ENCODE results near the gene ARPC1B.

The ARPC1B gene

GRCh38 chr7:99380823-99381663 lies 6.5 kb downstream of the ARPC1B start:
- peaks cover 10% of the 10 kb centered on the region for H3K4me1 ChIP-seq
- H3K27me3 ChIP-seq, result no peaks in the 10 kb centered on the region
- H3K36me3 ChIP-seq, result no peaks in the 10 kb centered on the region
- DNase-seq, result no peak
- no peak overlapping the region for H3K4me3 ChIP-seq (ENCODE audit: low read depth, low read length)
- no peak for TF ChIP-seq CTCF (IDR thresholded peaks at IDR 0.05; ENCODE audit: low read depth, low read length)
- no peaks in the 10 kb centered on the region for H3K9me3 ChIP-seq

GRCh38 chr7:99381664-99382075 lies 7.1 kb downstream of the ARPC1B start:
- DNase-seq, result no peak
- no peak for TF ChIP-seq CTCF (IDR thresholded peaks at IDR 0.05; ENCODE audit: low read depth, low read length)
- peaks cover 10% of the 10 kb centered on the region for H3K4me1 ChIP-seq
- H3K36me3 ChIP-seq, result no peaks in the 10 kb centered on the region; the same call in 1 of the 2 replicates
- H3K9me3 ChIP-seq, result no peaks in the 10 kb centered on the region
- no peaks in the 10 kb centered on the region for H3K27me3 ChIP-seq
- no peak overlapping the region for H3K4me3 ChIP-seq (ENCODE audit: low read depth, low read length)

GRCh38 chr7:99383203-99383602 lies 8.7 kb downstream of the ARPC1B start:
- no peaks in the 10 kb centered on the region for H3K27me3 ChIP-seq
- H3K4me1 ChIP-seq, result peaks cover 10% of the 10 kb centered on the region
- no peaks in the 10 kb centered on the region for H3K9me3 ChIP-seq
- no peak overlapping the region for H3K4me3 ChIP-seq (ENCODE audit: low read depth, low read length)
- no peaks in the 10 kb centered on the region; the same call in 1 of the 2 replicates for H3K36me3 ChIP-seq
- no peak for TF ChIP-seq CTCF (IDR thresholded peaks at IDR 0.05; ENCODE audit: low read depth, low read length)
- DNase-seq, result no peak

GRCh38 chr7:99383791-99384370 lies 9.4 kb downstream of the ARPC1B start:
- no peak overlapping the region for H3K4me3 ChIP-seq (ENCODE audit: low read depth, low read length)
- H3K27me3 ChIP-seq, result no peaks in the 10 kb centered on the region
- no peak for DNase-seq
- no peaks in the 10 kb centered on the region for H3K9me3 ChIP-seq
- TF ChIP-seq CTCF (IDR thresholded peaks at IDR 0.05; ENCODE audit: low read depth, low read length), result no peak
- H3K36me3 ChIP-seq, result no peaks in the 10 kb centered on the region; the same call in 1 of the 2 replicates
- peaks cover 10% of the 10 kb centered on the region for H3K4me1 ChIP-seq

- Histone ChIP-seq H3K4me3 (ENCODE audit: low read depth, low read length) (no peak overlapping the region), H3K4me1 (peaks cover 10% of the 10 kb centered on the region), H3K9me3 (no peaks in the 10 kb centered on the region), H3K36me3 (no peaks in the 10 kb centered on the region; the same call in 1 of the 2 replicates), H3K27me3 (no peaks in the 10 kb centered on the region)
- TF ChIP-seq CTCF (IDR thresholded peaks at IDR 0.05; ENCODE audit: low read depth, low read length), result no peak
- no peak for DNase-seq
Observed at GRCh38 chr7:99384523-99384922, 10.0 kb downstream of the ARPC1B start.

GRCh38 chr7:99385564-99385963 lies 11.0 kb downstream of the ARPC1B start:
- DNase-seq, result no peak
- no peak overlapping the region for H3K4me3 ChIP-seq (ENCODE audit: low read depth, low read length)
- no peaks in the 10 kb centered on the region; the same call in 1 of the 2 replicates for H3K36me3 ChIP-seq
- H3K27me3 ChIP-seq, result no peaks in the 10 kb centered on the region
- H3K4me1 ChIP-seq, result peaks cover 6% of the 10 kb centered on the region
- H3K9me3 ChIP-seq, result no peaks in the 10 kb centered on the region
- no peak for TF ChIP-seq CTCF (IDR thresholded peaks at IDR 0.05; ENCODE audit: low read depth, low read length)

Data from BE2C (cell line).